ENCODE data around the gene MYEOV. TPM values are rescaled to one million over a fixed set of nuclear protein-coding genes. Genes with fewer than 3 reads are reported as not detected.

MYEOV gene
- total RNA-seq, 1 experiment from 2014 or later = 0.22 TPM

DNA sequence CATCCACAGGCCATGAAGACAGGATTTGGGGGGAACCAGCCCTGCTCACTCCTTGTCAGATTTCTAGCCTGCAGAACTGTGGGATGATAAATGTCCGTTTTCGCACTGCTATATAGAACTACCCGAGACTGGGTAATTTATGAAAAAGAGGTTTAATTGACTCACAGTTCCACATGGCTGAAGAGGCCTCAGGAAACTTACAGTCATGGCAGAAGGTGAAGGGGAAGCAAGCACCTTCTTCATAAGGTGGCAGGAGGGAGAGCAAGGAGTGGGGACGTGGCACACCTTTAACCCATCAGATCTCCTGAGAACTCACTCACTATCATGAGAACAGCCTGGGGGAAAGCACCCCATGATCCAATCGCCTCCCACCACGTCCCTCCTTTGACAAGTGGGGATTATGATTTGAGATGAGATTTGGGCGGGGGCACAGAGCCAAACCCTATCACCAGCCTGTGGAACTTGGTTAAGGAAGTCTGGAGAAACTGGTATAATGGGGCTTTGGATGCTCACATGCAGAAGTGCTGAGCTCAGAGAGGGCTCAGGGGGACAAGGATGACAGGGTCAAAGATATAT lies 50.7 kb downstream of the MYEOV start:
- Histone ChIP-seq H3K79me2 (ENCODE audit: insufficient read depth, low read length) (no peaks in the 10 kb centered on the region), H3K79me1 (ENCODE audit: insufficient read depth, low read depth, low read length, poor library complexity, severe bottlenecking) (no peaks in the 10 kb centered on the region), H3K4ac (ENCODE audit: low read depth, low read length) (no peak overlapping the region), H3K23me2 (ENCODE audit: insufficient read length, low read depth, low read length, poor library complexity, severe bottlenecking) (no peaks in the 10 kb centered on the region), H3K9me3 (ENCODE audit: control insufficient read depth, low read depth, low read length) (no peaks in the 10 kb centered on the region), H2AFZ (ENCODE audit: low read length) (no peak overlapping the region), H3K27ac (ENCODE audit: insufficient read length, low read depth, low read length) (no peak overlapping the region), H3K23ac (ENCODE audit: insufficient read length, low read depth, low read length) (no peak overlapping the region), H4K5ac (ENCODE audit: insufficient read length, low read depth, low read length) (no peak overlapping the region), H2BK5ac (ENCODE audit: insufficient read length, low read length) (no peak overlapping the region), H4K20me1 (ENCODE audit: control insufficient read depth, insufficient read depth, insufficient read length) (no peaks in the 10 kb centered on the region), H4K8ac (replicated peaks; ENCODE audit: insufficient read length, low read depth, low read length) (no peak overlapping the region), H3K27me3 (ENCODE audit: insufficient read depth, low read length) (no peaks in the 10 kb centered on the region), H2AK5ac (ENCODE audit: insufficient read length, low read length) (no peak overlapping the region), H3T11ph (ENCODE audit: low read length) (no peak overlapping the region), H3K4me1 (ENCODE audit: insufficient read depth, low read length) (no peaks in the 10 kb centered on the region), H2BK120ac (ENCODE audit: low read depth, low read length, poor library complexity, severe bottlenecking) (no peak overlapping the region), H3K18ac (ENCODE audit: insufficient read length, low read depth, low read length) (no peak overlapping the region), H2BK12ac (ENCODE audit: insufficient read length, low read depth, low read length) (no peak overlapping the region), H3K56ac (ENCODE audit: insufficient read length, low read depth, low read length) (no peak overlapping the region), H3K4me2 (ENCODE audit: insufficient read depth, insufficient read length, low read length) (no peak overlapping the region), H3K9ac (ENCODE audit: extremely low read depth, insufficient read length, low read length) (no peak overlapping the region), H3K14ac (ENCODE audit: insufficient read depth, low read length) (no peak overlapping the region), H2BK20ac (ENCODE audit: low read depth, low read length, poor library complexity, severe bottlenecking) (no peak overlapping the region), H2BK15ac (ENCODE audit: low read depth, low read length) (no peak overlapping the region), H4K91ac (ENCODE audit: insufficient read length, low read depth, low read length) (no peak overlapping the region)
- peak; percentile 2 for DNase-seq
- WGBS (ENCODE audit: extremely low coverage, insufficient read length, low lambda C conversion rate) = no CpG with 5 or more reads among the region's 7 CpGs
- Mint-ChIP-seq H3K27ac (no peak overlapping the region), H3K9me3 (peaks cover 4 to 13% of the 10 kb centered on the region in 2 experiments), H3K4me3 (no peak overlapping the region), H3K27me3 (ENCODE audit: low read depth) (no peaks in the 10 kb centered on the region), H3K4me1 (peaks cover 4 to 6% of the 10 kb centered on the region in 2 experiments), H3K36me3 (ENCODE audit: insufficient read depth in 1 of 3, low read depth in 3 of 3) (peaks cover 3 to 4% (median 4%) of the 10 kb centered on the region in 3 experiments)
- TF ChIP-seq, protein P1, sequence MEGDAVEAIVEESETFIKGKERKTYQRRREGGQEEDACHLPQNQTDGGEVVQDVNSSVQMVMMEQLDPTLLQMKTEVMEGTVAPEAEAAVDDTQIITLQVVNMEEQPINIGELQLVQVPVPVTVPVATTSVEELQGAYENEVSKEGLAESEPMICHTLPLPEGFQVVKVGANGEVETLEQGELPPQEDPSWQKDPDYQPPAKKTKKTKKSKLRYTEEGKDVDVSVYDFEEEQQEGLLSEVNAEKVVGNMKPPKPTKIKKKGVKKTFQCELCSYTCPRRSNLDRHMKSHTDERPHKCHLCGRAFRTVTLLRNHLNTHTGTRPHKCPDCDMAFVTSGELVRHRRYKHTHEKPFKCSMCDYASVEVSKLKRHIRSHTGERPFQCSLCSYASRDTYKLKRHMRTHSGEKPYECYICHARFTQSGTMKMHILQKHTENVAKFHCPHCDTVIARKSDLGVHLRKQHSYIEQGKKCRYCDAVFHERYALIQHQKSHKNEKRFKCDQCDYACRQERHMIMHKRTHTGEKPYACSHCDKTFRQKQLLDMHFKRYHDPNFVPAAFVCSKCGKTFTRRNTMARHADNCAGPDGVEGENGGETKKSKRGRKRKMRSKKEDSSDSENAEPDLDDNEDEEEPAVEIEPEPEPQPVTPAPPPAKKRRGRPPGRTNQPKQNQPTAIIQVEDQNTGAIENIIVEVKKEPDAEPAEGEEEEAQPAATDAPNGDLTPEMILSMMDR (conservative IDR thresholded peaks at IDR 0.05) = no peak

Other genes with a start within 250 kb of the MYEOV start
- 16.2 and 16.8 TPM in 2 replicates for gene TPCN2, start 245.2 kb upstream of the MYEOV start, total RNA-seq (2021)
- 0.09 and 0.13 TPM in 2 replicates for gene SMIM38, start 138.2 kb upstream of the MYEOV start, total RNA-seq (2021)
- gene LINC01488, start 187.5 kb downstream of the MYEOV start, total RNA-seq (2021) = not detected in 2 replicates

Measured in H9 (cell line).